GM21717 (cell line): ENCODE results near the gene LYZL1.
"Not testable (repeated sequence)": the region's sequence is repeated elsewhere in the genome, so short reads cannot be mapped to it uniquely, and the experiment has no call there.

ENCODE experiments used
- ATAC-seq: cut with Tn5 transposase; IDR thresholded peaks from one replicate; pipeline ENCODE4 v1.9.1; 2021; ENCODE audit warnings: mild to moderate bottlenecking, moderate library complexity; ENCODE audit not compliant: unreplicated experiment

The LYZL1 gene

GRCh38 chr10:29288906-29289305, at the start of gene LYZL1:
Gene LYZL1 (plus strand): TSS chr10:29289070. CDS start chr10:29291868, 2,798 bp downstream.
- ATAC-seq = not testable (repeated sequence)

- no peak for ATAC-seq
Measured at GRCh38 chr10:29239569-29240472, 49.0 kb upstream of the LYZL1 start.

- ATAC-seq = no peak
Measured at GRCh38 chr10:29240986-29241660, 47.7 kb upstream of the LYZL1 start.

GRCh38 chr10:29241925-29242324, 46.9 kb upstream of the LYZL1 start:
- no peak for ATAC-seq

DNA sequence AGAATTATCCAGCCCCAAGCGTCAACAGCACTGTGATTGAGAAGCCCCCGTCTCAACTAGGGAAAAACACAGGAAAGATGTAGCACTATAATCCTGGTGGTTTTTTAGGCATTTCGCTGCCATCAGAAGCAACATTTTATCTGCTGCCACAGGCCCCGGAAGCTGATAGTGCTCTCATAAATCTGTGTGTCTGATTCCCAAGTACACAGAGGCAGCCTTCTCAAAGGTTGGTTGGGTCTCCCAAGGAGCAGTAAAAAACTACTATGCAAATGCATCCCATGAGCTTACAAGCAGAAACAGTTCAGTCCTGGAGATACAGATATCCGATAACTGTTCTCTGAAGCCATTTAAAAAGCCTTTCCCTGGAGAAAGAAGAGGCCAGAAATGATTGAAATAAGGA, 45.8 kb upstream of the LYZL1 start:
- no peak for ATAC-seq

DNA sequence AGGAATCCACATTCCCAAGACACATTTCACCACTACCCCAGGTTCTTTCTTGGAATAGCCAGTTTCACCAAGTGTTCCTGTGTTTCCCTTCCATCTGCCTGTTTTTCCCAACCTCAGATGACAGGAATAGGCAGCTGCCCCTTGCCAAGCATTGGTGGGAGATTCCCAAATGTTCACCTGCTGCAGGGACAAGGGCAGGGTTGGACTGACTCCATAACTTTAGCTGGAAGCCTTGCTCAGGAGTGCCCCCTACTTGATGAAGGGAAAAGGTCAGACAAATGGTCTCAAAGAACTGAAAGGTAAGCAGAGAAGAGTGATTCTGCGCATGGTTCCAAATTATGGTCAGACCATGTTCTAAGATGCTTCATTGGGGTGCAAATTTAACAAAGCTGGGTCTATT, 45.1 kb upstream of the LYZL1 start:
- ATAC-seq = no peak

DNA sequence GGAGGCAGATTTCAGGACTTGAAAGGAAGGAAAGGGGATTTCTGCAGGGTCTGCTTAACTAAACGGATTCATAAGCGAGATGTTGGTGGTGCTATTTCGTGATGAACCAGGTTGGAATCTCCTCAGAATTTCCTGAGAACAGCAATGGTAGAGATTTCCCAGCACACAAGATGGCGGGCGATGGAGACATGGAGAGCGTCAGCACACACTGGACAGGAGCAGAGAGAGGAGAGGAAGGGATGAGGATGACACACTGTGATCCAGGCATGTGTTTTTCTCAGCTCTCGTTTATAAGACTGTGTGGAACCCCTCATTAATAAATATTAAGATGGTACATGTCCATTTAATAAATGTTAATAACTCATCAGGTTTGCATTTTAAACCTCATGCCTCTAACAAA, 43.9 kb upstream of the LYZL1 start:
- ATAC-seq = no peak

DNA sequence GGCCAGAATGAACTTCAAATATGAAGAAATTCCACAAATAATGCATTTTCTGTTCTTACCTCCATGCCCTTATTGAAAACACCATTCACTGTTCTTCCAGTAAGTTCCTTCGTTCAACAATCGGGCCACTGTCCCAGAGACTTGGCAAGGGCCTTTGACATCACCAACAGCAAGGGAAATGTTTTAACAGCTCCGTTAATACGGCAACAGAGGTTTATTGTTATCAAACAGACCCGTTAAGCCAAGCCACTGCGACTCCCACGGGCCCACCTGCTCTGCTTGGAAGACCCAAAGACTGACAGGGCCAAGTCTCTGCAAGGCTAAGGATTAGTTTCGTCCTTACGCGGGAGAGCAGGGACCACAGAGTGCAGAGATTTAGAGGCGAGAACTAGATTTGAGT, 43.4 kb upstream of the LYZL1 start:
- no peak for ATAC-seq

- no peak for ATAC-seq
Measured at GRCh38 chr10:29246449-29246848, 42.4 kb upstream of the LYZL1 start.

- no peak for ATAC-seq
Measured at GRCh38 chr10:29248158-29248557, 40.7 kb upstream of the LYZL1 start.

DNA sequence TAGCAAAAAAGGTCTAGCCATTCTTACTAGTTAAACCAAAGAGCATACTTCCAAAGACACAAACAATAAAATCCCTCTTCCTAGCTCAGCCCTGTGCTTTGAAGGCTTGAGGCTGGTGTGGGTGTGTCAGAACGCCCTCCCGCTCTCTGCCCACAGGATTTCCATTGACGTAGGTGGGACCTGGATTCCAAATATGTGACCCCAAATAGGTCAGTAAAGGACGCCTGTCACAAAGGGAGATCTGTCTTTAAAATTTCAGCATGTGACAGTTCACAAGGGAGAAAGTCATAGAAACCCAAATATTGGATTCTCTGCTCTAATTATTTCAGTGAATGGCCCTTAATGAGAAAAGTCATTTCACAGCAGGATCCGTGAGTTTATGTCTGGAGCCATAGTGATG, 39.9 kb upstream of the LYZL1 start:
- no peak for ATAC-seq

- ATAC-seq = no peak
Measured at GRCh38 chr10:29250066-29250465, 38.8 kb upstream of the LYZL1 start.

GRCh38 chr10:29252811-29253689, 35.8 kb upstream of the LYZL1 start:
- ATAC-seq = no peak

- no peak for ATAC-seq
Measured at GRCh38 chr10:29253690-29254029, 35.2 kb upstream of the LYZL1 start.

GRCh38 chr10:29254123-29255046, 34.5 kb upstream of the LYZL1 start:
- no peak for ATAC-seq

DNA sequence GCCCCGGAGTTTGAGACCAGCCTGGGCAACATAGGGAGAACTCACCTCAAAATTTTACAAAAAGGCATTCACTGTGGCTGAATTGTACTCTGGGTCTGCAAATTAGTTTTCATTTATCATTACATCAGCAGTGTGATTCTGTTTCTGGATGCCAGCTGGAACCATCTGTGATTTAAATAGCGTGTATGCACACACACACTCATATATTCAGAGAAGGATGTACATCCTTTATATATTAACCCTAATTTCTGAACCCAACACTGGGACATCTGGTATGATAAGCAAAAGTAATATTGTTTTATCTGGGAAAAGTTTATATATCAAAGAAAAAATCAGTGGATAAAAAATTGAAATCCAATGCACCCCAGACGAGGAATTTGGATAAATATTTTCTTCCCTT, 33.8 kb upstream of the LYZL1 start:
- ATAC-seq = no peak

DNA sequence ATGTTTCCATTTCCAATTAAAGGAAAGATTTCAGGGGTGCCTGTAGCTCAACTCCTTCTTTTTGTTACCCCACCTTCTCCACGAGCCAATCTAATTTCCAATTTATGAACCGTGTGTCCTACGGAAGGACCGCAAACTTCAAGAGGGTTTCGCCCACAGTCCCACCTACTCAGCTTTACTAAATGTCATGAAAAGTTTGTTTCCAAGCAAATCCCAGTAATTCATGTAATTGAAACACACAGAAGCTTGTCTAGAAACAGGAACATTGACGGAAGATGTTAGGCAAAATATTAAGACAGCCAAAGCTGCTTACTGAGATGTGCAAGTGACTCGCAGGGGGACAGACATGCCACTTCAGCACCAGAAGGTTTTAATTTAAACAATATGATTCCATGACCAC, 32.9 kb upstream of the LYZL1 start:
- no peak for ATAC-seq

DNA sequence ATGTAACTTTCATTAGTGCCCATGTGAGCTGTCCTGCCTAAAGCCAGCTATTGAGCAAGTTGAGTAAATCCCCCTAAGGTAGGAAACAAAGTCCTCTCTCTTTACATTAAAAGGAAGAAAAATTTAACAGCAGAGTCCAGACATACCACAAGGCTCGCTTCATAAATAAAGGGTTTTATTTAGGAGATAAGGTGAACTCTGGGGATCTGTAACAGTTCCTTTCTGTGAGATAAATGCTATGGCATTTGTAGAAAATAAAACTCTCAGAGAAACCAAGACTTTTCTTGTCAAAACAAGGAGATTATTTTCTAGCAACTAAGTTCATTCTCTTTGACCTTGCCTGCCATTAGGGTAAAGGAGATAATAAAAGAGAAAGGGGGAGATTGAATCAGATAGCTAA, 32.3 kb upstream of the LYZL1 start:
- no peak for ATAC-seq

DNA sequence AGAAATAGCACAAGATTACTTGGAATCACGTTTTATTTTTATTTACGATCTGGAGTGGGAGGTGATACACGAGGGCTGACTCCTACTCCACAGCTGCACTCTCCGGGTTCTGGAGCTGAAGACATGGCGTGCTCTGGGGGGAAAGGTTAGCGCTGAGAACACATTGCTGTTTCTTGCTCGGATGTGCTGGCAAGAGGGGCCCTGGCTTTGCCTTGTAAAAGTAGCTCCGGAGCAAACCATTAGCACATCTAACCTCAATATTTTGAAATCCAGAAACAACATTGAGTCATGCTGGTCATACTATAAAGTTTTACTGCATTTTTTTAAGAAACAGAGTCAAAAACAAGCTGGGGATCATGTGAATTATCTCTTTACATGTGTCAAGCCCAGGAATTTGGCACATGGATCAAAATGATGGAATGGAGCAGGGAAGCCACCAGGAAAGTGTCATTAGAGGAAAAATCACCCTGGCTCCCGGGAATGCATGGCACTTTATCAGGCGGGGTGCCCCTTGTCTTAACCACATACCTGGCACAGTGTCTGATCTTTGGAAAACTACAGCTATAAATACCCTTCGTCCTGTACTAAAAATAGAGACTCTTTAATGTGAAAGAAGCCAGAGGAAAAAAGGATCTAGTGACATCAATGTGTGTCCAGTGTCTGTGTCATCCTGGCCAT, 31.6 kb upstream of the LYZL1 start:
- ATAC-seq = no peak

DNA sequence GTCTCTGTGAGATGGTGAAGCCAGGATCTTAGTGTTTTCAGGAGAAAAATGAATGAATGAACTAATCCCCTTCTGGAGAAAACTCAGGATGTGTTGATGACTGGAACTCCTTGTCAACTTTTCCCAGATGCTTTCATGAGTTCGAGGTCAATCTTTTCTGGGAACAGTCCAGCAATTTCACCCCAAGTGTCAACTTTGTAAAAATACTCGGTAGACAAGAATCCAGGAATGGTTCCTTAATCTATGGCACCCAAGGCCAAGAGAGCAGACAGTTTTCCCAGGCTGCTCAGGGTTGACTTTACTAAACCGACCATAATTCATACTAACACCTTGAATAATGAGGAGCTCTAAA, 31.1 kb upstream of the LYZL1 start:
- no peak for ATAC-seq
